Left lobe of liver (tissue), 2 donors: Measurements from ENCODE around the gene MESP2. TPM values are rescaled to one million over a fixed set of nuclear protein-coding genes. Genes with fewer than 3 reads are reported as not detected.

Experiments used
- ATAC-seq: fragments of 200-7000 bp; cut with Tn5 transposase; one replicate; pipeline ENCODE4 v1.9.1; 2020; ENCODE audit warnings: mild to moderate bottlenecking, moderate library complexity
- DNase-seq: peaks from one replicate; pipeline ENCODE4 v3.0.0-alpha.2; 2020; ENCODE audit warnings: low spot score
- total RNA-seq: library from RNA; stranded (reverse); gene quantifications from one replicate; pipeline ENCODE4 v1.2.1, GENCODE V29; 2021
- donor health status: DM: no; HTN: no; CAD: no; lungs with moderate emphysema.
- donor health status: DM: no; HTN: yes; CAD: no.

Gene MESP2
- total RNA-seq: 0.15 TPM

GRCh38 chr15:89776274-89777072 lies at the start of gene MESP2:
TSS of gene MESP2 (plus strand) at chr15:89776332. CDS start at chr15:89776358, 26 bp downstream.
- ATAC-seq (peak; percentile 90), DNase-seq (peak; percentile 86)

GRCh38 chr15:89728254-89728653 lies 47.9 kb upstream of the MESP2 start:
- peak; percentile 33 for ATAC-seq
- DNase-seq: no peak

- DNase-seq (no peak), ATAC-seq (no peak)
Measured at GRCh38 chr15:89731275-89731674, 44.9 kb upstream of the MESP2 start.

GRCh38 chr15:89732451-89733172 lies 43.5 kb upstream of the MESP2 start:
- ATAC-seq (no peak), DNase-seq (no peak)

- ATAC-seq: no peak
- peak; percentile 36 for DNase-seq
Measured at GRCh38 chr15:89735773-89736172, 40.4 kb upstream of the MESP2 start.

- peak; percentile 97 for ATAC-seq
Measured at GRCh38 chr15:89740137-89740536, 36.0 kb upstream of the MESP2 start.

GRCh38 chr15:89743011-89743410 lies 33.1 kb upstream of the MESP2 start:
- ATAC-seq: no peak
- no peak for DNase-seq

More at GRCh38 chr15:89740137-89740536, 36.0 kb upstream of the MESP2 start:
- peak; percentile 64 for DNase-seq

- ATAC-seq (no peak), DNase-seq (no peak)
Measured at GRCh38 chr15:89743594-89743993, 32.5 kb upstream of the MESP2 start.

- ATAC-seq: no peak
- DNase-seq: no peak
Measured at GRCh38 chr15:89745131-89745530, 31.0 kb upstream of the MESP2 start.

- ATAC-seq (no peak), DNase-seq (no peak)
Measured at GRCh38 chr15:89745768-89746167, 30.4 kb upstream of the MESP2 start.

GRCh38 chr15:89746386-89746780 lies 29.7 kb upstream of the MESP2 start:
- no peak for ATAC-seq
- no peak for DNase-seq

- no peak for DNase-seq
- no peak for ATAC-seq
Measured at GRCh38 chr15:89747708-89748682, 28.1 kb upstream of the MESP2 start.

GRCh38 chr15:89749054-89749453 lies 27.1 kb upstream of the MESP2 start:
- ATAC-seq (no peak), DNase-seq (no peak)

GRCh38 chr15:89749526-89749925 lies 26.6 kb upstream of the MESP2 start:
- DNase-seq: no peak

GRCh38 chr15:89749951-89750559 lies 26.1 kb upstream of the MESP2 start:
- ATAC-seq: peak; percentile 46

More at GRCh38 chr15:89749526-89749925, 26.6 kb upstream of the MESP2 start:
- no peak for ATAC-seq

GRCh38 chr15:89750560-89751542 lies 25.3 kb upstream of the MESP2 start, which contains the start of gene MESP1:
TSS of gene MESP1 (minus strand) at chr15:89751249. CDS start at chr15:89751231, 18 bp downstream.
- ATAC-seq (peak; percentile 94), DNase-seq (peak; percentile 93)

More at GRCh38 chr15:89749951-89750559, 26.1 kb upstream of the MESP2 start:
- DNase-seq: no peak

- no peak for DNase-seq
- ATAC-seq: no peak
Measured at GRCh38 chr15:89751748-89752147, 24.4 kb upstream of the MESP2 start.

GRCh38 chr15:89753855-89754254 lies 22.3 kb upstream of the MESP2 start:
- no peak for ATAC-seq
- DNase-seq: no peak
